ENCODE measurements around the gene OR10T2. TPM values are rescaled to one million over a fixed set of nuclear protein-coding genes. Genes with fewer than 3 reads are reported as not detected.

OR10T2 gene
- total RNA-seq, 4 donors from 2014 or later, result not detected

GRCh38 chr1:158407092-158407491 is 7.8 kb upstream of the OR10T2 start:
- Histone ChIP-seq H3K4me3 (no peak overlapping the region), H3K27ac (no peak overlapping the region), H3K4me1 (no peaks in the 10 kb centered on the region), H3K27me3 (no peaks in the 10 kb centered on the region), H3K36me3 (no peaks in the 10 kb centered on the region), H3K9me3 (no peaks in the 10 kb centered on the region)
- TF ChIP-seq POLR2A (IDR thresholded peaks at IDR 0.05), result no peak
- TF ChIP-seq CTCF (IDR thresholded peaks at IDR 0.05 in 4 of 5, conservative IDR thresholded peaks at IDR 0.05 in 1 of 5), result no peak
- intact Hi-C loops (cut with DNase I; ENCODE audit: low total_unique reads), result no loop called here
- ATAC-seq (no peak), DNase-seq (no peak)
- in situ Hi-C loops (cut with MboI; ENCODE audit: low sequenced_read_pairs in 4 of 4), result no loop called here

GRCh38 chr1:158400871-158401270 is 1.6 kb upstream of the OR10T2 start:
- Histone ChIP-seq H3K4me1 (no peaks in the 10 kb centered on the region), H3K4me3 (no peak overlapping the region), H3K36me3 (no peaks in the 10 kb centered on the region), H3K27me3 (no peaks in the 10 kb centered on the region), H3K27ac (no peak overlapping the region), H3K9me3 (no peaks in the 10 kb centered on the region)
- intact Hi-C loops (cut with DNase I; ENCODE audit: low total_unique reads), result no loop called here
- no peak for TF ChIP-seq POLR2A (IDR thresholded peaks at IDR 0.05)
- in situ Hi-C loops (cut with MboI; ENCODE audit: low sequenced_read_pairs in 4 of 4), result no loop called here
- no peak for DNase-seq
- ATAC-seq, result no peak

GRCh38 chr1:158396646-158397045 is 2.6 kb downstream of the OR10T2 start:
- H3K36me3 ChIP-seq, result no peaks in the 10 kb centered on the region
- H3K4me1 ChIP-seq, result no peaks in the 10 kb centered on the region
- DNase-seq, result no peak
- TF ChIP-seq CTCF (IDR thresholded peaks at IDR 0.05 in 4 of 5, conservative IDR thresholded peaks at IDR 0.05 in 1 of 5) (no peak), POLR2A (IDR thresholded peaks at IDR 0.05) (no peak)
- no peaks in the 10 kb centered on the region for H3K9me3 ChIP-seq
- in situ Hi-C loops (cut with MboI; ENCODE audit: low sequenced_read_pairs in 4 of 4), result no loop called here
- no peak for ATAC-seq
- no peak overlapping the region for H3K27ac ChIP-seq
- H3K27me3 ChIP-seq, result no peaks in the 10 kb centered on the region
- no peak overlapping the region for H3K4me3 ChIP-seq
- intact Hi-C loops (cut with DNase I; ENCODE audit: low total_unique reads), result no loop called here

- H3K4me1 ChIP-seq, result no peaks in the 10 kb centered on the region
- DNase-seq, result no peak
- intact Hi-C loops (cut with DNase I; ENCODE audit: low total_unique reads), result no loop called here
- ATAC-seq, result no peak
- TF ChIP-seq POLR2A (IDR thresholded peaks at IDR 0.05) (no peak), CTCF (IDR thresholded peaks at IDR 0.05 in 4 of 5, conservative IDR thresholded peaks at IDR 0.05 in 1 of 5) (no peak)
- H3K4me3 ChIP-seq, result no peak overlapping the region
- H3K27me3 ChIP-seq, result no peaks in the 10 kb centered on the region
- no peak overlapping the region for H3K27ac ChIP-seq
- no peaks in the 10 kb centered on the region for H3K9me3 ChIP-seq
- no peaks in the 10 kb centered on the region for H3K36me3 ChIP-seq
- in situ Hi-C loops (cut with MboI; ENCODE audit: low sequenced_read_pairs in 4 of 4), result no loop called here
These were observed 5.8 kb downstream of the OR10T2 start for GRCh38 chr1:158393476-158393875.

- Histone ChIP-seq H3K27me3 (no peaks in the 10 kb centered on the region), H3K36me3 (no peaks in the 10 kb centered on the region), H3K27ac (no peak overlapping the region), H3K9me3 (no peaks in the 10 kb centered on the region), H3K4me1 (no peaks in the 10 kb centered on the region), H3K4me3 (no peak overlapping the region)
- intact Hi-C loops (cut with DNase I; ENCODE audit: low total_unique reads) (no loop called here), in situ Hi-C loops (cut with MboI; ENCODE audit: low sequenced_read_pairs in 4 of 4) (no loop called here)
- no peak for TF ChIP-seq POLR2A (IDR thresholded peaks at IDR 0.05)
- no peak for TF ChIP-seq CTCF (IDR thresholded peaks at IDR 0.05 in 4 of 5, conservative IDR thresholded peaks at IDR 0.05 in 1 of 5)
- ATAC-seq (no peak), DNase-seq (no peak)
These were observed 8.2 kb downstream of the OR10T2 start for GRCh38 chr1:158391099-158391498.
